Liver (tissue), 3 donors: Measurements from ENCODE around the gene PRPF19.

ENCODE experiments used
- ATF3 ChIP-seq: IDR thresholded peaks from 2 replicates; pipeline ENCODE4 v1.6.1; 2016; ENCODE audit warnings: antibody characterized with exemption
- CTCF ChIP-seq: fragments of 150-350 bp; IDR thresholded peaks from 2 replicates; pipeline ENCODE4 v1.5.1; 2017; ENCODE audit warnings: improper control_type of control experiment, low read depth, low read length; ENCODE audit not compliant: missing input control
- EGR1 ChIP-seq, 2 donors: IDR thresholded peaks; 2 replicates each; pipeline ENCODE4 v1.6.1; 2016 to 2018; ENCODE audit warnings: antibody characterized with exemption in 2 of 2, low read depth in 2 of 2
- FOXA1 ChIP-seq: IDR thresholded peaks from 2 replicates; pipeline ENCODE4 v1.6.1; 2016; ENCODE audit warnings: antibody characterized with exemption
- JUND ChIP-seq, 2 donors: IDR thresholded peaks; 2 replicates each; pipeline ENCODE4 v1.6.1; 2016; ENCODE audit warnings: antibody characterized with exemption in 2 of 2
- MAX ChIP-seq: IDR thresholded peaks from 2 replicates; pipeline ENCODE4 v1.6.1; 2016; ENCODE audit warnings: antibody characterized with exemption
- NR2F2 ChIP-seq: IDR thresholded peaks from 2 replicates; pipeline ENCODE4 v1.6.1; 2016; ENCODE audit warnings: antibody characterized with exemption
- RAD21 ChIP-seq, 2 donors: IDR thresholded peaks; 2 replicates each; pipeline ENCODE4 v1.6.1; 2016; ENCODE audit warnings: antibody characterized with exemption in 2 of 2, mild to moderate bottlenecking in 2 of 2
- REST ChIP-seq: IDR thresholded peaks from 2 replicates; pipeline ENCODE4 v1.6.1; 2016; ENCODE audit warnings: antibody characterized with exemption, mild to moderate bottlenecking
- RXRA ChIP-seq, 2 donors: IDR thresholded peaks; 2 replicates each; pipeline ENCODE4 v1.6.1; 2017 to 2018; ENCODE audit warnings: antibody characterized with exemption in 2 of 2, mild to moderate bottlenecking in 1 of 2
- SP1 ChIP-seq: IDR thresholded peaks from 2 replicates; pipeline ENCODE4 v1.6.1; 2018; ENCODE audit warnings: antibody characterized with exemption, mild to moderate bottlenecking
- TAF1 ChIP-seq: conservative IDR thresholded peaks from 2 replicates; pipeline ENCODE4 v1.6.1; 2016; ENCODE audit warnings: antibody characterized with exemption, mild to moderate bottlenecking
- YY1 ChIP-seq: IDR thresholded peaks from 2 replicates; pipeline ENCODE4 v1.6.1; 2016; ENCODE audit warnings: antibody characterized with exemption, mild to moderate bottlenecking
- ZBTB33 ChIP-seq: IDR thresholded peaks from 2 replicates; pipeline ENCODE4 v1.6.1; 2016; ENCODE audit warnings: antibody characterized with exemption
- donor health status: healthy.
- donor health status: healthy.

GRCh38 chr11:60876168-60876485 lies 30.3 kb downstream of the PRPF19 start:
- TF ChIP-seq CTCF (no peak), EGR1 (IDR thresholded peaks at IDR 0.05; ENCODE audit: low read depth in 2 of 2) (no peak), TAF1 (no peak), YY1 (no peak), RXRA (IDR thresholded peaks at IDR 0.05) (no peak), JUND (IDR thresholded peaks at IDR 0.05) (no peak), REST (no peak), ATF3 (no peak), RAD21 (IDR thresholded peaks at IDR 0.05) (no peak), SP1 (no peak), NR2F2 (no peak), FOXA1 (no peak), MAX (no peak), ZBTB33 (no peak)
